Embryonic facial prominence (tissue), 1 donor: Measurements from ENCODE around the gene ZNF786.
"Not testable (repeated sequence)": the region's sequence is repeated elsewhere in the genome, so short reads cannot be mapped to it uniquely, and the experiment has no call there.

Experiments used
- DNase-seq: peaks from one replicate; pipeline ENCODE4 v3.0.0-alpha.2; 2016; ENCODE audit errors: extremely low spot score

Gene ZNF786, protein sequence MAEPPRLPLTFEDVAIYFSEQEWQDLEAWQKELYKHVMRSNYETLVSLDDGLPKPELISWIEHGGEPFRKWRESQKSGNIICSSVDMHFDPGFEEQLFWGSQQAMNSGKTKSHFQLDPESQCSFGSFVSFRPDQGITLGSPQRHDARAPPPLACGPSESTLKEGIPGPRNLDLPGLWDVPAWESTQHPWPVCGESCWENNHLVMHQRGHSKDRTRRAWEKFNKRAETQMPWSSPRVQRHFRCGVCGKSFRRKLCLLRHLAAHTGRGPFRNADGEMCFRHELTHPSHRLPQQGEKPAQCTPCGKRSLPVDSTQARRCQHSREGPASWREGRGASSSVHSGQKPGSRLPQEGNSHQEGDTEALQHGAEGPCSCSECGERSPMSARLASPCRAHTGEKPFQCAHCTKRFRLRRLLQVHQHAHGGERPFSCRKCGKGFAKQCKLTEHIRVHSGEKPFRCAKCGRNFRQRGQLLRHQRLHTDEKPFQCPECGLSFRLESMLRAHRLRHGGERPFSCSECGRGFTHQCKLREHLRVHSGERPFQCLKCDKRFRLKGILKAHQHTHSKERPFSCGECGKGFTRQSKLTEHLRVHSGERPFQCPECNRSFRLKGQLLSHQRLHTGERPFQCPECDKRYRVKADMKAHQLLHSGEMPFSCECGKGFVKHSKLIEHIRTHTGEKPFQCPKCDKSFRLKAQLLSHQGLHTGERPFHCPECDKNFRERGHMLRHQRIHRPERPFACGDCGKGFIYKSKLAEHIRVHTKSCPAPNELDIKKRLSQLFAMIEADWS

GRCh38 chr7:149090397-149091195, at the start of gene ZNF786:
ZNF786 (minus strand) TSS chr7:149090718; CDS start chr7:149090640, 78 bp downstream.
- DNase-seq: peak; percentile 83

- no peak for DNase-seq
Measured at GRCh38 chr7:149136118-149136517, 45.6 kb upstream of the ZNF786 start.

DNA sequence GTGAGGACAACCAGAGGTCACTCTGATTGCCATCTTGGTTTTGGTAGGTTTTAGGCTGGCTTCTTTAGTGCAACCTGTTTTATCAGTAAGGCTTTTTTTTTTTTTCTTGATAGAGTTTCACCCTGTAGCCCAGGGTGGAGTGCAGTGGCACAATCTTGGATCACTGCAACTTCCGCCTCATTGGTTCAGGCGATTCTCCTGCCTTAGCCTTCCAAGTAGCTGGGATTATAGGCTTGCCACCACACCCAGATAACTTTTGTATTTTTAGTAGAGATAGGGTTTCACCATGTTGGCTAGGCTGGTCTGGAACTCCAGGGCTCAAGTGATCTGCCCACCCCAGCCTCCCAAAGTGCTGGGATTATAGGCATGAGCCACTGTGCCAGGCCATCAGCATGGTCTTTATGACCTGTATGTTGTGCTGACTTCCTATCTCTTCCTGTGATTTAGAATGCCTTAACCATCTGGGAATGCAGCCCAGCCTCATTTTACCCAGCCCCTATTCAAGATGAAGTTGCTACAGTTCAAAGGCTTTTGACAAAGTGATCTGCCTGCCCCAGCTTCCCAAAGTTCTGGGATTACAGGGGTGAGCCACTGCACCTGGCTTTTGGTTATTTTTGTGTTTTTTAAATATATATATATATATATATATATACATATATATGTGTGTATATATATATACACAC, 42.7 kb upstream of the ZNF786 start:
- no peak for DNase-seq

DNA sequence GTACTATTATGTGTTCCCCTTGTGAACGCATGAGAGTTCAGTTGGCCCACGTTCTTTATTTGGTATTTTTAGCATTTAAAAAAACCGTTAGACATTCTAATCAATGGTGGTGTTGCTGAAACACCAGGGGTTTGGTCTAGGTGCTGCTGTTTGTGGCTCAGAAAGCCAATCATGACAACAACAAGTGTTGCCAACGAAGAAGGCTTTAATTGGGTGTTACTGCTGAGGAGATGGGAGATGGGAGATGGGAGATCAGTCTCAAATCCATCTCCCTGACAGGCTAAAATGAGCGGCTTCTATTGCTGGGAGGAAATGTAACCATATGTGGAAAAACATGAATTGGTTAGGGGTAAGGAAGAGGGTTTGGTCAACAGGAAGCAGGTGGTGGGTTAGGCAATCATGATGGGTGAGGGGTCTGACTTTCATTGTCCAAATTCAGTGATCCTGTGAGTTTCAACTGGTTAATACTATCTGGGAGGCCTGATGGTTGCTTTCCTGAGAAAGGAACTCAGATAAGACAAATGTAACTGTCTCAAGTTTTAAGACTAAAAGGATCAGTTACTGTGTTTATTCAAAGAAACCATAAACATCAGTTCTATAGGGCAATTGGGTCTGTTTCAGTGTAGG, 40.2 kb upstream of the ZNF786 start:
- DNase-seq: no peak

DNA sequence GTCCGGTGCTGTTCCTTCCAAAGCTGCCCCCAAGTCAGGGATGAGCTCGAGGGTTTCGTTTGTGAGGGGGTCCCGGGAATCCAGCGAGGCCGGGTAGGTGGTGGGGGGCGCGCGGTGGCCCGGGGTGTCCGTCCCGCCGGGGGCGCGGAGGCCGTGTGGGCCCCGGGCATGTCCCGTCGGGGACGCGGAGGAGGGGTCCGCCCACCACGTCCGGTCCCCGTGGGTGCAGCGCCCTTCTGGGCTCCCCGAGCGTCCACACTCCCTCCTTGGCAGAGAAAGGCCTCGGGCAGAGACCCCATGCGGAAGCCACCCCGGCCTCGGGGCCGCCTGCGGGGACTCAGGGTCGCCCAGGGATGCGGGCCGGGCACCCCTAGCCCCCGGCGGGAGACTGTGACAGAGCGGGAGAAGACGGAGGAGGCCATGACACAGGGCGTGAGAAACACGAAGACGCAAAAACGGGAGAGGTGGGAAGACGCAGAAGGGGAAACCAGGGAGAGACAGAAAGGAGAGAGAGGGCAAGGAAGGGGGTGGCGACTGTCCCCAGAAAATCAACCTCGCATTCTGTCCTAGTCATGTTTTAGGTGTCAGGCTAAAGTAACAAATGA, 36.2 kb upstream of the ZNF786 start:
- DNase-seq: no peak

DNA sequence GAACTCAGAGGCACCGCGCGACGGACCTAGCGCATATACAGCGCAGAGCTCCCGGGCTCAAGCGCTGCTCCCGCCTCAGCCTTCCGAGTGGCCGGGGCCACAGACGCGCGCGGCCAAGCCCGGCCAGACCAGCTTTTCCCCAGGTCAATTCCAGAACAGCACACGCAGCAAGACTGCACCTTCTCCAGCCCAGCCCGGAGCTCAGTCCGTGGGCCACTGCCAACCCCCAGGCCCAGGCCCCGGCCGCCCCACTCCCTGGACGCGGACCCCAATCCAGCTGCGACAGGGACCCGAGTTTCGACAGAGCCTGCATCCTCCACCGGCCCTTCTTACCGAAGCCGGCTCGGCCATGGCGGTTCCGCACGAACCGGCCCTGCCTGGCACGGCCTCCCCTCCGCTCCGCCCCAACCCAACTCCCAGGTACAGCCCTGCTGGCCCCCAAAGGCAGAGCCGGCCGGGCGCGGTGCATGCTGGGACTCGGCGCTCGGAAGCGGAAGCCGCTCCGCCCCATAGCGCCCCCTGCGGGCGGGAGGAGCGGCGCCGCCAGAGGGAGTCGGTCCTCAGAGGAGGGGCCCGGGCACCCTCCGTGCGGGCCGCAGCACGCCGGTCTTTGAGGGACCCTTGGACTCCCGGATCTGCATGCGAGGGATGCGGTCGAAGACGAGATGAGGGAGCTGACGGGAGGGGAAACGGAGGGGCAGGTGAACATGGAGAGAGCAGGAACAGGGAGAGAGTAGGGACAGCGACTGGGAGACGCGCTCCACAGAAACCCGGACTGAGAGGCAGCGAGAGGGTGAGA, 35.5 kb upstream of the ZNF786 start, which contains the start of gene ZNF425:
Gene ZNF425, minus strand, starts transcription at position 462 of the 799 bp plus-strand sequence. Its CDS starts 111 bp downstream, at position 351.
- peak; percentile 82 for DNase-seq

DNA sequence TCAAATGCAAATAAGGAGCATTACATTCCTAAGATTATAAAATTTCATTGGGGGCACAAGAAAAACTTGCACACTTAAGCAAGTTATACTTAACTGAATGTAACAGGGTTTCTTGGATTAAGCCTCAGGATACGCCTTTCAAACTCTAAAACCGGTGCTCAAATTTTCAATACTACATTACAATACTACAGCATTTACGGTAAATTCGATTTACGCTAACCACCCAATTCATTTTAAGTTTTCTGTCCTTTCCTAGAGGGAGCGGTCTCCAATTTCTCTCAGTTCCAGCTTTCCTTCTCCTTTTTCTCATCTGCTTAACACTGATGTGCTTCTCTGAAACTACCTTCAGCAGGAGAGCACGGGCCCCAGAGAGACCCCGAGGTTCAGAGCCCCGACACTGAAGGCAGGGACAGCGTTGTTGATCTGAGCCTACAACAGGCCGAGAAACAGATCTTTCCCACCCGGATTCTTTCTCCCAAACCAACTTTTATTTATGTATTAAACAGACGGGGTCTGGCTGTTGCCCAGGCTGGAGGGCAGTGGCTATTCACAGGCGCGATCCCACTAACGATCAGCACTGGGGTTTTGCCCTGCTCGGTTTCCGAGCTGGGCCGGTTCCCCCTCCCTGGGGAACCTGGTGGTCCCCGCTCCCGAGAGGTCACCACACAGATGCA, 34.8 kb upstream of the ZNF786 start:
- DNase-seq: no peak

- no peak for DNase-seq
Measured at GRCh38 chr7:149109969-149110368, 19.5 kb upstream of the ZNF786 start.

DNA sequence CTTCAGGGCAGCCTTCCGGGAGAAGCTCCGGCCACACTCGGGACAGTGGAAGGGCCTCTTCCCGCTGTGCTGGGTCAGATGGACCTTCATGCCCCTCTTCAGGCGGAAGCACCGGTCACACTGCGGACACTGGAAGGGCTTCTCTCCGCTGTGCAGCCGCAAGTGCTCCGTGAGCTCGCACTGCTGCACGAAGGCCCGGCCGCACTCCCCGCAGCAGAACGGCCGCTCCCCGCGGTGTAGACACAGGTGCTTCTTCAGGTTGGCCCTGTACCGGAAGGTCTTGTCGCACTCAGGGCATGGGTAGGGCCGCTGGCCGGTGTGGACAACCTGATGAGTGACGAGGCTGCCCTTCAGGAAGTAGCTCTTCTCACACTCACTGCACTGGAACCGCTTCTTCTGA, 14.2 kb upstream of the ZNF786 start:
- no peak for DNase-seq

DNA sequence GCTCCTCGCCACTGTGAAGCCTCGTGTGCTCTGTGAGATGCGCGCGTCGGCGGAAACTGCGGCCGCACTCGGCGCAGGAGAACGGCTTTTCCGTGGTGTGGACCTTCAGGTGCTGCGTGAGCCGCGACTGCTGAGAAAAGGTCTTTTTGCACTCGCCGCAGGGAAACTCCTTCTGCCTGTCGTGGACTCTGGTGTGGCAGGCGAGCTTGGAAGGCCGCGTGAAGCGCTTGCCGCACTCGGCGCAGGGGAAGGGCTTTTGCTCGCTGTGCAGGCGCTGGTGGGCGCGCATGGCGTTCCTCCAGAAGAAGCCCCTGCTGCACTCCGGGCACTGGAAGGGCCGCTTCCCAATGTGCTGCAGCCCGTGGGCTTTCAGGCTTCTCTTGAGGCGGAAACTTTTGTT, 13.7 kb upstream of the ZNF786 start:
- no peak for DNase-seq

GRCh38 chr7:149103424-149103823, 12.9 kb upstream of the ZNF786 start:
- no peak for DNase-seq

DNA sequence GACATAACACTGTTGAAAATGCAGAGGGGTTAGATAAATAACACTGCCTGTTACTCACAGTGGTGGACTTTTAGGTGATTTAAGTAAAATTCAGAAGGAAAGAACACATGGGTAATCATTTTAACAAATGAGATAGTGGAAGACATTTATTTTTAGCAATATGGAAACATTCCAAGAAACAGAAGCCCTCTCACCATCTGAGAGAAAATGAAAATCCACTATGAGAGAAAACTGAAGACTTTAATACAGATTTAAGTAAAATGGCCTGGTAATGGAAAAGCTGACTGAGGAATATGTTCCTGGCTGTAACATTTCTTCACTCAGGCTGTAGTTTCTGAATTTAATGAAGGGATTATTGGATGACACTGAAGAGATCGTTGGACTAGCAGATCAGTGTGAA, 12.1 kb upstream of the ZNF786 start:
- no peak for DNase-seq

DNA sequence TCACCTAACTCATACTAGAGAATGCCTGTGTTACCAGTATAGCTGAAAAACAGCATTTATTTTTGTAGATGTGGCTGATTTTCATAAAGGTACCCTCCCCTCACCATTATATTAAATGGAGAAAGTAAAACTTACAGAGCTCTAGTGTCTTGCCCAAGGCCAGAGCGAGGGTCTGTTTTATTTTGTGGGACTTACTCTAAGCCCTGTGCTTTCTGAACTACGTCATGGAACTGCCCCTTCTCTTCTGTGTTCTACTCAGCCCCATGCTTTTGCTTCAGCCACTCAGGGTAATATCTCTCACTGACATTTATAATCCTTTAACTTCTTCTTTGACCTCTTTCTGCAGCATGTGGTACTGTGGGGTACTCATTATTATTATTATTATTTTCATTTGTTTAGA, 10.3 kb upstream of the ZNF786 start:
- no peak for DNase-seq

GRCh38 chr7:149099058-149099457, 8.5 kb upstream of the ZNF786 start:
- no peak for DNase-seq

- no peak for DNase-seq
Measured at GRCh38 chr7:149097088-149097487, 6.6 kb upstream of the ZNF786 start.

- DNase-seq: no peak
Measured at GRCh38 chr7:149093228-149093627, 2.7 kb upstream of the ZNF786 start.

GRCh38 chr7:149092244-149092643, 1.7 kb upstream of the ZNF786 start:
- not testable (repeated sequence) for DNase-seq

DNA sequence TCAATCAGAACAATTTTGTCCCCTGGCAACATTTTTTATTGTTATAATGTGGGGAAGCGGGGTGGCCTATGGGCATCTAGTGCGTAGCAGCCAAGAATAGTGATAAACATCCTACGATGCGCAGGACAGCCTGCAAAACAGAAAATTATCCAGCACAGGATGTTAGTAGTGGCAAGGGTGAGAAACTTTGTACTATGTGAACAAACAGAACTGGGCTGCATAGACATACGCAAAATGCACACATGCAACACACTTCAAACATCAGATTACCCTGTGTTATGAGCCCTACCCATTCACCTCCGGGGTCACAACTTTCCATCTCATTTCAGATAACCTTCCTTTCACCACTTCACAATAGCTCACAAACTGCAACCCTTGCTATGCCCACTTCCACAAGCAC, 3.1 kb downstream of the ZNF786 start:
- no peak for DNase-seq

DNA sequence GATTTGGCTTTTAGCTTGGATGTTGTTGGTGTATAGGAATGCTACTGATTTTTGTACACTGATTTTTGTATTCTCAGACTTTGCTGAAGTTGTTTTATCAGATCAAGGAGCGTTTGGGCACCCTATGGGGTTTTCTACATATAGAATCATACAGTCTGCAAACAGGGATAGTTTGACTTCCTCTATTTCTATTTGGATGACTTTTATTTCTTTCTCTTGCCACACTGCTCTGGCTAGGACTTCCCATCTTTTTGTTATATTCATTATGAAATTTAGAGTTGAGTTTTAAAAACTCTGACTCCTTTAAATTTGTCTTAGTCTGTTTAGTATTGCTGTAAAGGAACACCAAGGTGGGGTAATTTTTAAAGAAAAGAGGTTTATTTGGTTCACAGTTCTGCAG, 4.7 kb downstream of the ZNF786 start:
- no peak for DNase-seq
